GM04504 (cell line): Measurements from ENCODE around the gene CHST14.
A peak's percentile ranks its signal among the peaks of the same experiment; 100 is the strongest.
"Not testable (repeated sequence)": the region's sequence is repeated elsewhere in the genome, so short reads cannot be mapped to it uniquely, and the experiment has no call there.

Source experiments
- DNase-seq: peaks from one replicate; pipeline ENCODE4 v3.0.0-alpha.2; 2012; ENCODE audit warnings: low read depth

The CHST14 gene

DNA sequence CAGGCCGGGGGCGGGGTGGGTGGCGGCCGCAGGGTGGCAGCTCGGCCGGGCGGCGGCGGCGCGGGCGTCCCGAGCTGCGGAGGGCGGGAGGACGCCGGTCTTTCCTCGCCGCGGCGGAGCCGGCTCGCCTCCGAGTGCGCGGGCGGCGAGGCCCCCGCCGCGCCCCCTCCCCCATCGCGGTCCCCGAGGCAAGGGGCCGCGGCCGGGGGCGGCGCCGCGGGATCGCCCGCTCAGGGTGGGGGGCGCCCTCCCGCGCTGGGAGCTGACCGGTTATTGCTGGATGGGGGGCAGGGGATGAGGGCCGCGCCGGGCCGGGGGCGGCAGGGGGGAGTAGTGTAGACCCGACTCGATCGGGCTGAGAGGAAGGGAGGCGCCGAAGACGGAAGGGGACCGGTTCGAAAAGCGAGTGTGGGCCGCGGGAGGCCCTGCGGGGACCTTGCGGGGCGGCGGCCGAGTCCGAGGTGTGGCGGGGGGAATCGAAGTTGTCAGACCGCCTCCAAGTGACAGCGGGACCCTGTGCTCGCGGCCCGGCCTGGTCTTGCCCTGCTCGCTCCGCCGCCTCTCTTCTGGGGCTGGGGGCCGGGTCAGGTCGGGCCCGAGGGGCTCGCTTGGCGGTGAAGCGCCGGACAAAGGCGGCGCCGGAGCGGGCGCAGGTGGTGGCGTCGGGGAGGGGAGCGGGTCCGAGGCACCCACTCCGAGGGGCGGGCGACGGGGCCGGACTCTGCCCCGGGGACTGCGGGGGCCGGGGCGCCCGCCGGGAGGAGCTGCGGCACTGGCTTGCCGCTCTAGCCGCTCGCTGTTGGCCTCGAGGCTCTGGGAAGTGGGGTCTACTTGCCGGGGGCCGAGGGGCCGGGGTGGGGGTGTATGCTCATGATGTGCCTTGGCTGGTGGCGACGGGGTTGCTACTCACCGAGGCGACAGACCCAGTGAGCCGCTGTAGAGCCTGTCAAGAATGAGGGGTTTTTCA, 28.9 kb upstream of the CHST14 start:
- no peak for DNase-seq

DNA sequence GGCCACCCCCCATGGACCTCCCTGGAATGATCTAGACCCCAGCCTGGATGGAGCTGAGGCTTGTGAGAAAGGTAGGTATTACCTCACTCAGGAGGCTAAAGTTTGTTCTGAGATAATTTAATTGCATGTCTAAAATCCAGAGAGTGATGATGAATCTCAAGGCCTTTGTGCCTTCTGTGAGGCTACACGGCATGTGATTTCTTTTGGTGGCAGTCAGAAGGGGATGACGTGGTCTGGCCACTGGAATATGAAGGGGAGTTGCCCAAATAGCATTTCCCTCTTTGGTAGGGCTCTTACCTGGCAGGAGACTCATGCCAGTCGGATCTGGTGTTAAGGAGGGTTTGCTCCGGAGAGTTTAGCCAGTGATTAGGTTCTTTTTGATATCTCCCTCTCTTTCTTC, 27.5 kb upstream of the CHST14 start:
- no peak for DNase-seq

DNA sequence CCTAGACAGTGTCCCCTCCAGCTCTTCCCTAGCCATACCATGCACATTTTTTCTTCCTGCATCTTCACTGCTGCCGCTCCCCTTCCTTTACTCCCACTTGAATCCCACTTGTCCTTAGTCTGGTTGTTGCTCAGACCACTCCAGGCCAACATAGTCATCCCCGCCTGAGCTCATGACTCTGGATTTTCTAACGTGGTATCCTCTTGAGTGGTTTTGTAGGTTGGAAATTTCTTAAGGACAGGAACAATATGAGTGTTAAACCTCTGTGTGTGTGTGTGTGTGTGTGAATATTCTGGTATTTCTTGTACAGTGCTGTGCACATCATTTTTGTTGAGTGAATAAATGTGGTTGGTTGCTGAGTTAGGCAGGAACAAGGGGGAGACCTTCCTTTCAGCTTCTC, 26.9 kb upstream of the CHST14 start:
- DNase-seq, result no peak

DNA sequence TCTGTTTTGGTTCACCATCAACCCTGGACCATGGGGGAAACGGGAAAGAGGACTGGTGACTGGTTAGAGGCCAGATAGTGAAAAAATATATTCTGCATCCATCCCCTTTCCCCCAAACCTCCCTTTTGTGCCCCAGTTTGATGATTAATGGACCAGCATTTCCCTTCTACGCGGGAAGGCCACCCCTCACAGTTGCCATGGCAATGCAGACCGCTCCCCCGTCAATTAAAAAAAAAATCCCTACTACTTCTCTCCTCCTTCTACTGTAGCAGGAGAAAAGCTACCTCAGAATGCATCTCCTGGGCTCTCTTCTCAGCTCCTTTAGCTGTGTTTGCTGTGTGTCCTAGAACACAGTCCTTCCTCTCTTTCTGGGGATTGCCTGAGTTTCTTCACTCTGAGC, 26.0 kb upstream of the CHST14 start:
- no peak for DNase-seq

DNA sequence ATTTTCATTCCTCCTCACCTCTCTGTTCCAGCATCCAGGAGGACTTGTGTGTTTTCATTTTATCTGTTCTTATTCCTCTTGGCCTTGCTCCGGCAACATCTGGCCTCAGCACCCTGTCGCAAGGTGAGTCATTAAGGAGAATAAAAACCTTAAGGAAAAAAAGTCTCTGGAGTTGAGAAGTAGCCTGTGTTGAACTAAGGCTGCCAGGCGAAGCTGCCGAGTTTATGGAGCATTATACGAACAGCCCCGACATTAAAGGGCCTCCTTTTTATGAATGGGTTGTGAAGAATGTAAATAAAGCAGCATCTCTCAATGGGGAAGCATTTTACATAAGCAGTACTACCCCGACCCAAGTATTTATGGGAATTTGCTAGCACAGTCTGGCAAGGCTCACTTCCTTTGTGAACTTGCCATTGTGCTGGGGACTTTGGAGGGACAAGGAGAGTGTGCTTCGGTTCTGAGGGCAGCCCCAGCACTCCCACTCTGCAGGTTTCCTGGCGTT, 25.3 kb upstream of the CHST14 start:
- peak; percentile 67 for DNase-seq

DNA sequence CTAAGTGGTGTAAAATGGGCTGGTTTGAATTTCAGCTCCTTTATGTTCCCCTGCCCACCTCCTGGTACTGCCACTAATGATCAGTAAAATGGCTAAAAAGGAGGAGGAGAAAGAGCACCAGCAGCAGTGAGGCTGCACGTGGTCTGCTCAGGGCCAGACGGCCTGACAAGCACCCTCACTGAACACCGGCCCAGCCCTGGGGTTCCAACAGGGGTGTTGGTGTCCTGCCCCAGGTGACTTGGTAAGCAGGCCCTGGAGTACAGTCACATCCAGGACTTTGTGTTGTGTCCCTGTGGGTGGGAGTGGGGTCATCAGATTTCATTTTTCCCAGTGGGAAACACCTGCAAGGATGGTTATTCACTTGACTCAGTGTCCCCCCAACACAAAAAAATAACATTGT, 24.6 kb upstream of the CHST14 start:
- no peak for DNase-seq

DNA sequence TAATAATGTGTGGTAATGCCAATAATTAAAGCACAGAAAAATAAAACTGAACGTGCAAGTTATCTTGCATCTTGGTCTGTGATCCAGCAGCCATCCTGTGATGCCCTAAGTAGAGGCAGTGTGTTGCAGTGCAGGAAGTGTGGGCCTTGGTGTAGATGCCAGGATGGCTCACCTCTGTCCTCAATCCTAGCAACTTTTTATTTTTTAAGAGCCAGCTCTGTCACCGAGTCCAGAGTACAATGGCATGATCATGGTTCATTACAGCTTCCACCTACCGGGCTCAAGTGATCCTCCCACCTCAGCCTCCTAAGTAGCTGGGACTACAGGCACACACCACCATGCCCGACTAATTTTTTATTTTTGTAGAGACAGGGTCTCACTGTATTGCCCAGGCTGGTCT, 22.4 kb upstream of the CHST14 start:
- no peak for DNase-seq

DNA sequence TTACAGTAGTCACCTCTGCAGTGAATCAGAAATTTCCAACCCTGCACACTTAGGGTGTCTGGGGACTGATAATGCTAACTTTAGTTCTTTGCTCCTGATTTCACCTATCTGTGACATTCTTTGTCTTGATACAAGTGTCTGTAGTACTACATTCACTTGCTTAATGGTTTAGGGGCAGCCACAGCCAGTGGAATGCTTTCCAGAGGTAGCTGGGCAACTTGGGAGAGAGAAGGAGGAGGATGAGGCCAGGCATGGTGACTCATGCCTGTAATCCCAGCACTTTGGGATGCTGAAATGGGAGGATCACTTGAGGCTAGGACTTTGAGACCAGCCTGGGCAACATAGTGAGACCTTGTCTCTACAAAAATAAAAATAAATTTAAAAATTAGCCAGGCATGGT, 21.5 kb upstream of the CHST14 start:
- no peak for DNase-seq

DNA sequence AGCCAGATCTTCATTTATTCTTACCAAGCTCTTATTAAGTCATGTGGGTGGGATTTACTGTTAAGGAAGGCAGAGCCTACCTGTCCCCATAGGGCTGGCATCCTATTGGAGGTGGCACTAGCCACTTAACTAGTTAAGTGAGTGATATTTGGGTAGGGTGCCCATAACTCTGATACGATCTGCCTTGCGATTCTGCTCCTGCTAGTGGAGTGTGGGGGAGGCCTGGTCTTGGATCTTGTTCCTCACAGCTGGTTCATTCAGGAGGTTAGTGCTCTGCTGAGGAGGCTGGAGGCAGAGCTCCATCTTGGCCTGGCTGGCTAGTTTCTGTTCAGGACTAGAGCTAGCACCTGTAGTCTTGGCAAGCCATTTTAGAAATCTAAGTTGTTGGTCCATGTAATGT, 20.7 kb upstream of the CHST14 start:
- no peak for DNase-seq

DNA sequence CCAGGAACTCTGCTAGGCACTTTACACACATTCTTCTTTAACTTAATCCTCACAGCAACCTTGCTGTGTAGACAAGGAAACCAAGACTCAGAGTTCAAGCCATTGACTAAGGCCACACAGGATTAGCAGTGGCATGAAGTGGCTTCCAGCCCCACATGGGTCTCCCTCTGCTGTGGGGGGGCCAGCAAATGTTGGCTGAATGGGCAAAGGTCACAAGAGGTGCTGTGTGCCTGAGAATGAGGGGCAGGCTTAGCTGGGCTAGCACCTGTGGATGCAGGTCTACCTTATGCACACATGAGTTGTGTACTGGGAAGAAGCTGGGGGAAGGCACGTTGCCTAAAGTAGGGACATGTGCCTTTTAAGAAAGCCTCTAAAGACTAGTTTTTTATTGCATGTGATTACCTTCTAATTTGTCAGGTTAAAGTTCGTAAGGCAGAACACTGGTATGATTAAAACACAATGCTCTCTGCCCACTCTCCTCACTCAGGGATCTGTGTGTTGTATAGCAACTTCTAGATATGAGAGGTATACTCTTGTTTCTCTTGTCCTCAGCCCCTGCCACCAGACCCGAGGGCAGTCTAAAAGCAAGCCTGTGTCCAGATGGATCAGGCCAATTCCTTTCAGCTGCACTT, 19.1 kb upstream of the CHST14 start:
- no peak for DNase-seq

DNA sequence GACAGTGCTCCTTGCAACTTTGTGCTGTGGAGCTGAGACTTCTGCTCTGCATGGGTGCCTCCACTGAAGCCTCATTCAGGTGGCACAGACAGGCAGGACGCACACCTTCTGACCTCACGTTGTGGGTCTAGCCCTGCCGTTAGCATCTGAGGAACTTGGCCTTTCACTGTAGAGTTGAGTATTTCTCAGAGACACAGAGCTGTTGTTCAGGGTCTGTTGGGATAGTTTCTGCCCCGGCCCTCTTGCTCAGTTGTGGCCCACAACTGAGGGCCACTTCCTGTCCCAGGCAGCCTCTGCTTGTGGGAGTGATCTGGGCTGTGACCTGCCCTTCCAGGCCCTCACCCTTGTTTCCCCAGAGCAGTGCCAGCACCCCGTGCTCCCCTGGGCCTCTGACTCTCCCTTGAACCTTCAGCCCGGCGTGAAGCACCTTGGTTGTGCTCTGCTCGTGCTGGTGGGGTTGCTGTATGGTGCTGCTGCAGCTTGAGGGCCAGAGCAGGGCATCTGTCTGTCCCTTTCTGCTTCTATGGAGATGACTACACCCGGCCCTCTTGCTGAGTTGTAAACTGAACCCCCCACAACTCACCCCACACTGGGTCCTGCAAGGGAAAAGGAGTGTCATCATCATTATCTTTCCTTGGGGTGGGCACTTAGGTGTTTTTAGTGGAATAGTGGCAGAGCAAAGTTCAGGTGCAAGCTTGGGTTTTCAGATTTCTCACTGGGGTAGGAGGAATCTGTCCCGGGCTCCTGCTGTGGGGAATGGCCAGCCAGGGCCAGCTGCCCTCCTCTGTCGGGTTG, 18.3 kb upstream of the CHST14 start:
- no peak for DNase-seq

DNA sequence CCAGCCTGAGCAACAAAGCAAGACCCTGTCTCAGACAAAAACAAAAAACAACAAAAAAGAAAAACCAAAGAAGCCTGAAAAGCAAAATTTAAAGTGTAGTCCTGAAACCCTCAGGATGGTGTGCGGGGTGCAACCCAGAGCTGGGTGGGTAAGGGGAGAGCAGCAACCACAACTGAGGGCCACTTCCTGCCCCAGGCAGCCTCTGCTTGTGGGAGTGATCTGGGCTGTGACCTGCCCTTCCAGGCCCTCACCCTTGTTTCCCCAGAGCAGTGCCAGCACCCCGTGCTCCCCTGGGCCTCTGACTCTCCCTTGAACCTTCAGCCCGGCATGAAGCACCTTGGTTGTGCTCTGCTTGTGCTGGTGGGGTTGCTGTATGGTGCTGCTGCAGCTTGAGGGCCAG, 16.8 kb upstream of the CHST14 start:
- not testable (repeated sequence) for DNase-seq

DNA sequence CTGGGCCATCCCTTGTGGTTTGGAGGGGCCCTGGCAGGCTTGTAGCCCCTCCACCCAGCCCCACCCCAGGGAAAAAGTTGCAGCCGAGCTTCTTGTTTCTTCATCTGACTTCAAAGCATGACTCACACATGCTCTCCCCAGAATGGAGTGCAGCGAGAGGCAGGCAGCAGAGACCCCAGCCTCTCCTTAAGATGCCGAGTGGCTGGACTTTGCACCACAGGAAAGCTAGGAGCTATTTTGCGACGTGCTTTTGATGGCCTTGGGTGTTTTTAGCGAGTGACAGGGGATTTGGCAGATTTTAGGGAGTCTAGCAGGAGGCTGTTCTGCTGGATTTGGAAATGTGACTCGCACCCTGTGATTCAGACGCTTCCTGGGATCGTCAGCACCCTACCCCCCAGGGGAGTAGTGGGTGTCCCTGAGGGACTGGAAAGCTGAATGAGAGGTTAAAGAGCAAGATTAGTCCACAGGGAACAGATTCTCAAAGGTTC, 15.8 kb upstream of the CHST14 start:
- no peak for DNase-seq

DNA sequence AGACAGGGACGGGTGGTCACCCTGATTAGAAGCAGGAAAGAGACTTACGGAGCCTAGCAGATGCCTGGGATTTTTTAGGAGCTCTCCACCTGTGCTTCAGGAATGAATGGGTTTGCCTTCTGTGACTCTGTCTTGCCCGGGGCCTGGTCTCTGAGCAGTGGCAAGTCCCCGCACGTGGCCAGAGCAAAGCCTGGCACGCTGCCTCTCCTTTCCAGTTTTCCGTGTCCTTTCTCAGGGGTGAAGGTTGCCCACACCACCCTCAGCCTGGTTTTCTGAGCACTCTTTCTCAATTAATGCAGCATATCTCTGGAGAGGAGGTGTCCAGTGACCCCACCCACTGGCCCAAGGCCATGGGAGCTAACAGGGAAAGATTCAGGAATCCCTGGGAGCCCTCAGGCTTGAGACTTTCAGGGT, 14.5 kb upstream of the CHST14 start:
- DNase-seq, result no peak

DNA sequence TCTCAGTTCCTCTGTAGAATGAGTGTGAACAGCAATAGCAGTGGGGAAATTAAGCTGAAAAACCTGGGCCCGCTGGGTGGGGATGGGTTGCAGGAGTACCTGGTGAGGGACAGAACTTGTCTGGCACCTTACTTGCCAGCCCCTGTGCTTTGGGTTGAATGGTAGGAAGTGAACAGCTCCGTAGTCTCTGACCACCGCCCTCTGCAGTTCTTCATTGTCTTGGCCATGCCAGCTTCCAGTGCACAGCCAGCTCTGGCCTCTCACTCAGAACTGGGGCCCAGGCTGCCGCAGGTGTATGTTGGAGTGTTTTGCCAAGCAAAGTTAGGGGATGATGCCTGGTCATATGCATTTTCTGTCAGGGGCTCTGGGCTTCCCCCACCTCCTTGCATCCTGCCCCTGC, 14.0 kb upstream of the CHST14 start:
- DNase-seq, result no peak

DNA sequence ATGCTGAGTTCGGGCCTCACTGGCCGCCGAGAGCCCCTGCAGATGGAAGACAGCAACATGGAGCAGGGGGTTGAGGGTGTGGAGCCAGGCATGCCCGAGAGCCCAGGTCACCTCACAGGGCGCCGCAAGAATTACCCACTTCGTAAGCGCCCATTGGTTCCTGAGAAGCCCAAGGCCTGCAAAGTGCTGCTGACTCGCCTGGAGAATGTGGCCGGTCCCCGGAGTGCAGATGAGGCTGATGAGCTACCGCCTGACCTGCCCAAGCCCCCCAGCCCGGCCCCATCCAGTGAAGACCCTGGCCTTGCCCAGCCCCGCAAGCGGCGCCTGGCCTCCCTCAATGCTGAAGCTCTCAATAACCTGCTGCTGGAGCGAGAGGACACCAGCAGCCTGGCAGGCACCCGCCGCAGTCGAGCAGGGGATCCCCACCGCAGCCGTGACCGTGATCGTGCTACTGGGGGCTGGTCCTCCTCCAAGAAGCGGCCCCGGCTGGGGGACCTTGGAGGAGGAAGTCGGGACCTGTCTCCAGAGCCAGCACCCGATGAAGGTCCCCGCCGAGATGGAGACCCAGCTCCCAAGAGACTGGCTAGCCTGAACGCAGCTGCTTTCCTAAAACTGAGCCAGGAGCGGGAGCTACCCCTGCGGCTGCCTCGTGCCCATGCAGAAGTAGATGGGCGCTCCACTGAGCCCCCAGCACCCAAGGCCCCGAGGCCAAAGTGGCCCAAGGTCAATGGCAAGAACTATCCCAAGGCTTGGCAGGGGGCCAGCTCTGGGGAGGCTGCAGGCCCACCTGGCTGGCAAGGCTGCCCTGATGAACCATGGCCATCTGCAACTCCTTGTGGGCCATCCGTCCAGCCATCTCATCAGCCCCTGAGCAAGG, 12.1 kb upstream of the CHST14 start:
- DNase-seq, result no peak

DNA sequence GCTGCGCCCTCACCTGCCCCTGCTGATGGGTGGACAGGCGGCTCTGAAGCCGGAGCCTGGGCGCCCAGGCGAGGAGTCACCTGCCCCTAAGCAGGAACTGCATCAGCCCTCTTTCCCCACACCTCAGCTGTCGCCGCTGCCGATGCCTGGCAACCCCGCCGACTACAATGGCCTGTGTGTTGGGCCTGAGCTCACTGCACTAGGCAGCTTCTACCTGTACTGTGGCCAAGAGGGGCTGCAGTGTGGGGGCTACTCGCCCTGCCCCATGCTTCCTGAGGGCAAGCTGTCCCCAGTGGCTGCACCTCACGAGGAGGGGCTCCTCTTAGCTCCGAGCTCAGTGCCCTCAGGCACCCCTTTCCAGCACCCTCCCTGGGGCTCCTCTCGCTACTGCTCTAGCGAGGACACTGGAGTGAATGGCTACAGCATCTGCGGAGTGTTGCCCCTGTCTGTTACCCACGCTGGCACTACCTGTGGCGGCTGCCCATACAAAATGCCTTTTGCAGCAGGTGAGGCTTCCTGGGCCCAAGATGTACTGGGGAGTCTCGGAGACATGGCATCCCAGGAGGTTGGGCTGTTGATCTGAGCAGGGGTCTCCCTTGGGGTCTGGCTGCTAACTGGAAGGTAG, 11.3 kb upstream of the CHST14 start:
- no peak for DNase-seq

DNA sequence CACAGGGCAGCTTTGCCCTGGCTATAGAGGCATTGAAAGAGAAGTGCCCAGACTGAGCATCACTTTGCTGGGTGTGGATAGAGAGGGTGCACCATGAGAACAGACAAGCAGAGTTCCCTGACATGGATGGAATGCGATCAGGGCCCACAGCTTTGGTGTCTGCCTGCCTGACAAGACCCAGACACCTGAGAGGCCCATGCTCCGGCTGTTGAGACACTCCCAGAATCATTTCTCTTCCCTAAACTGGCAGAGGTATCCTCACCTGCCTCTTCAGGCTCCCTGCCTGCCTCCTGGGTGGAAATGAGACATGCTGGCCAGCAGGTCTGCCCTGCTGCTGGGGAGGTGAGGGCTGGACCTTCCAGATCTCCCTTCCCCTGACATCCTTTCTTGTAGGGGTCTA, 10.4 kb upstream of the CHST14 start:
- DNase-seq, result no peak

DNA sequence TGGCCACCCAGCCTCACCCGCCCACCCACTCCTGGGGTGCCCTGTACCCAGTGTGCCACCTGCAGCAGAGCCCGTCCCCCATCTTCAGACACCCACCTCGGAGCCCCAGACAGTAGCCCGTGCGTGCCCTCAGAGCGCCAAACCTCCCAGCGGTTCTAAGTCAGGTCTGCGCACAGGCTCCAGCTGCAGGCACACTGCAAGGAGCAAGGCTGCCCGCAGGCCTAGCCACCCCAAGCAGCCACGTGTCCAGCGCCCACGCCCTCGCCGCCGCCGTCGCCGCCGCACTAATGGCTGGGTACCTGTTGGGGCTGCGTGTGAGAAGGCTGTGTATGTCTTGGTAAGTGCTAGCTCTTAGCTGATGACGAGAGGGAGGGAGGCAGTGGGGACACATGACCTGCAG, 8.8 kb upstream of the CHST14 start:
- no peak for DNase-seq

DNA sequence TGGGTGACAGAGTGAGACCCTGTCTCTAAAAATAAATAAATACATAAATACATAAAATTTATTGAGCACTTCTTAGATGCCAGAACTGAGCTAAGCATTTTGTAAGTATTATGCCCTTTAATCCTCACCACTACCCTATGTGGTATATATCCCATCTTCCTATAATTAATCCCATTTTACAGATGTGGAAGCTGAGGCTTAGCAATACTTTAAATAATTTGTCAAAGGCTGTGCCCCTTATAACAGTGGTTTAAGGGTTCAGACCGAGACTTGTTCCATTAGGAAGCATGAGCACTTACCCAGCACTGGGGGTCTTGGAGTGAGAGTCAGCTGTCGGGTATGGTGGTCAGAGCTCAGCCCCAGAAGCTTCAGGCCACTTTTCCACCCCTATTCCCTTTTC, 7.5 kb upstream of the CHST14 start:
- no peak for DNase-seq
